GM23248 (cell line): ENCODE measurements around the gene SLC44A5.

Experiments
- EZH2 ChIP-seq: fragments of 200-600 bp; sonication (generic); IDR thresholded peaks from 2 replicates; pipeline ENCODE4 v1.6.1; 2018; ENCODE audit warnings: antibody characterized with exemption, mild to moderate bottlenecking; ENCODE audit not compliant: insufficient read depth, poor library complexity, severe bottlenecking
- EZH2phosphoT487 ChIP-seq: fragments of 200-600 bp; sonication (generic); IDR thresholded peaks from 2 replicates; pipeline ENCODE4 v1.6.1; 2018; ENCODE audit warnings: antibody characterized with exemption, moderate library complexity, mild to moderate bottlenecking, low read depth; ENCODE audit not compliant: insufficient read depth

- TF ChIP-seq EZH2 (no peak), EZH2phosphoT487 (no peak)
These were observed 82.9 kb downstream of the SLC44A5 start for GRCh38 chr1:75528001-75528400.
